Right lobe of liver (tissue), 6 donors: ENCODE results near the gene KLRC2. TPM values are rescaled to one million over a fixed set of nuclear protein-coding genes. Genes with fewer than 3 reads are reported as not detected.
A peak's percentile ranks its signal among the peaks of the same experiment; 100 is the strongest.
"Not testable (repeated sequence)": the region's sequence is repeated elsewhere in the genome, so short reads cannot be mapped to it uniquely, and the experiment has no call there.

Source experiments
- ATAC-seq, 4 donors: fragments of 200-7000 bp; cut with Tn5 transposase; one replicate each; pipeline ENCODE4 v1.9.1; 2020; ENCODE audit warnings: mild to moderate bottlenecking in 4 of 4, moderate library complexity in 4 of 4
- DNase-seq, 3 donors: peaks; one replicate each; pipeline ENCODE4 v3.0.0-alpha.2; 2020
- H3K27ac ChIP-seq, 3 donors: fragments of 200-600 bp; one replicate each; pipeline ENCODE4 v1.8.0; 2022
- H3K27me3 ChIP-seq, 2 donors: fragments of 200-600 bp; one replicate each; pipeline ENCODE4 v1.8.0; 2022
- H3K36me3 ChIP-seq, 4 donors: fragments of 200-600 bp; sonication (generic) in 1 of 4; one replicate each; pipeline versions ENCODE4 v1.5.1 to v1.8.0; 2017 to 2022; ENCODE audit warnings: control low read depth in 1 of 4
- H3K4me1 ChIP-seq, 4 donors: fragments of 200-600 bp; sonication (generic) in 1 of 4; one replicate each; pipeline versions ENCODE4 v1.5.1 to v1.8.0; 2017 to 2022; ENCODE audit warnings: control low read depth in 1 of 4
- H3K4me3 ChIP-seq, 3 donors: fragments of 200-600 bp; one replicate each; pipeline ENCODE4 v1.8.0; 2022
- H3K9me3 ChIP-seq, 4 donors: fragments of 200-600 bp; sonication (generic) in 1 of 4; one replicate each; pipeline versions ENCODE4 v1.5.1 to v1.8.0; 2017 to 2022; ENCODE audit warnings: control low read depth in 1 of 4
- CTCF ChIP-seq, 4 donors: fragments of 200-600 bp in 3 of 4; fragments of 450-650 bp in 1 of 4; IDR thresholded peaks; one replicate each; pipeline versions ENCODE4 v1.5.1 to v1.8.0; 2016 to 2022; ENCODE audit warnings: antibody characterized with exemption in 4 of 4, mild to moderate bottlenecking in 2 of 4
- POLR2A ChIP-seq: fragments of 450-650 bp; IDR thresholded peaks from one replicate; pipeline ENCODE4 v1.6.1; 2017; ENCODE audit warnings: antibody characterized with exemption, mild to moderate bottlenecking
- WGBS: methylation state at CpG from one replicate; pipeline ENCODE4 v1.1.6; 2018; ENCODE audit warnings: low coverage, low lambda C conversion rate; ENCODE audit not compliant: insufficient coverage; ENCODE audit errors: missing lambda C conversion rate; 5-methylcytosine and 5-hydroxymethylcytosine counted together
- intact Hi-C, 2 donors: fragments of 100-400 bp; cut with DNase I; formaldehyde crosslinking; loops; one replicate each; pipeline versions ENCODE4 v1.11.2 to v1.14.1; 2022
- total RNA-seq, 6 experiments: library from RNA; depleted of rRNA in 2 of 6; stranded (reverse); fragments of >200 nt in 2 of 6; fragmentation: NEBNext Ultra II Directional in 3 of 6; extraction: Animal tissue kit (Norgen Biotek cat#: 25700) in 3 of 6; gene quantifications; one replicate each; pipeline versions ENCODE4 v1.1.0 to v1.2.4, GENCODE V29; 2016 to 2023
- donor health status: DM: no; HTN: yes; CAD: no.
- donor health status: DM: no; HTN: no; CAD: no.
- donor health status: DM: no; HTN: no; CAD: no.
- donor health status: DM: no; HTN: yes; CAD: no.
- donor health status: DM: no; HTN: yes; CAD: no.

KLRC2 gene
- total RNA-seq, 6 experiments from 2014 or later: 0.31 to 0.68 (median 0.48) TPM; not detected in 2

- Histone ChIP-seq H3K4me1 (no peaks in the 10 kb centered on the region), H3K9me3 (no peaks in the 10 kb centered on the region), H3K27me3 (no peaks in the 10 kb centered on the region), H3K27ac (no peak overlapping the region), H3K36me3 (no peaks in the 10 kb centered on the region), H3K4me3 (no peak overlapping the region)
- TF ChIP-seq CTCF (IDR thresholded peaks at IDR 0.05): no peak
- TF ChIP-seq POLR2A: no peak
- 39% methylated on average over 3 of the region's 3 CpGs for WGBS
- no peak for ATAC-seq
- intact Hi-C loops: no loop called here
- no peak for DNase-seq
Measured at GRCh38 chr12:10393291-10393690, 42.5 kb downstream of the KLRC2 start.

- H3K27me3 ChIP-seq: no peaks in the 10 kb centered on the region
- WGBS: 35% methylated on average over 7 of the region's 7 CpGs
- peak in 2 of 4 donors; percentile 38 to 48 for ATAC-seq
- no peak for TF ChIP-seq POLR2A
- no peak for TF ChIP-seq CTCF (IDR thresholded peaks at IDR 0.05)
- intact Hi-C loops: no loop called here
- no peak overlapping the region for H3K4me3 ChIP-seq
- H3K4me1 ChIP-seq: no peaks in the 10 kb centered on the region
- H3K36me3 ChIP-seq: no peaks in the 10 kb centered on the region
- DNase-seq: no peak
- no peaks in the 10 kb centered on the region for H3K9me3 ChIP-seq
- no peak overlapping the region for H3K27ac ChIP-seq
Measured at GRCh38 chr12:10392394-10392930, 43.3 kb downstream of the KLRC2 start.

GRCh38 chr12:10390991-10391390 lies 44.8 kb downstream of the KLRC2 start:
- WGBS: 81% methylated on average over 7 of the region's 7 CpGs
- H3K27ac ChIP-seq, H3K9me3 ChIP-seq, H3K36me3 ChIP-seq, ATAC-seq, H3K4me3 ChIP-seq, H3K4me1 ChIP-seq, H3K27me3 ChIP-seq, intact Hi-C loops, DNase-seq: not testable (repeated sequence)

GRCh38 chr12:10389904-10390303 lies 45.9 kb downstream of the KLRC2 start, which contains the start of gene KLRK1:
Gene KLRK1 (minus strand): TSS chr12:10390041. CDS start chr12:10388810, 1,231 bp downstream.
- Histone ChIP-seq H3K27me3 (no peaks in the 10 kb centered on the region), H3K27ac (no peak within 1 kb of the TSS), H3K36me3 (no peaks in the 10 kb centered on the region), H3K4me3 (no peak within 1 kb of the TSS), H3K9me3 (no peaks in the 10 kb centered on the region), H3K4me1 (no peaks in the 10 kb centered on the region)
- intact Hi-C loops: no loop called here
- TF ChIP-seq POLR2A (no peak), CTCF (IDR thresholded peaks at IDR 0.05) (no peak)
- DNase-seq (no peak), ATAC-seq (no peak)
- 36% methylated on average over 1 of the region's 1 CpG for WGBS

GRCh38 chr12:10388624-10389413 lies 47.0 kb downstream of the KLRC2 start:
- H3K9me3 ChIP-seq: no peaks in the 10 kb centered on the region
- intact Hi-C loops: no loop called here
- ATAC-seq (no peak), DNase-seq (no peak)
- 56% methylated on average over 9 of the region's 9 CpGs for WGBS
- peak overlapping the region in 1 of 3 donors; percentile 4 for H3K4me3 ChIP-seq
- no peaks in the 10 kb centered on the region for H3K27me3 ChIP-seq
- peak overlapping the region in 1 of 3 donors; percentile 4 for H3K27ac ChIP-seq
- H3K4me1 ChIP-seq: no peaks in the 10 kb centered on the region
- TF ChIP-seq POLR2A (no peak), CTCF (IDR thresholded peaks at IDR 0.05) (no peak)
- H3K36me3 ChIP-seq: no peaks in the 10 kb centered on the region

GRCh38 chr12:10387498-10387897 lies 48.3 kb downstream of the KLRC2 start:
- H3K27ac ChIP-seq, H3K4me1 ChIP-seq, H3K9me3 ChIP-seq, H3K36me3 ChIP-seq, H3K27me3 ChIP-seq, ATAC-seq, H3K4me3 ChIP-seq, DNase-seq, intact Hi-C loops: not testable (repeated sequence)
- 58% methylated on average over 5 of the region's 6 CpGs for WGBS
